ENCODE data around the gene EFHC1.

GRCh38 chr6:52407467-52407866, 12.7 kb upstream of the EFHC1 start:
- TF ChIP-seq CTCF (IDR thresholded peaks at IDR 0.05 in 2 of 3, conservative IDR thresholded peaks at IDR 0.05 in 1 of 3; ENCODE audit: borderline replicate concordance in 1 of 3, insufficient read depth in 1 of 3, low read depth in 2 of 3, low read length in 2 of 3) (peak; percentile 68 to 75 (median 69)), FOSL1 (IDR thresholded peaks at IDR 0.05; ENCODE audit: low read depth) (no peak), CEBPB (IDR thresholded peaks at IDR 0.05; ENCODE audit: low read depth) (no peak), ZNF274 (IDR thresholded peaks at IDR 0.05; ENCODE audit: low read depth, low read length) (no peak), REST (IDR thresholded peaks at IDR 0.05; ENCODE audit: low read depth) (no peak)

All from HCT116 (cell line).